Activated T-cell treated with anti-CD3 and anti-CD28 coated beads for 24 hours (primary cell): ENCODE results near the gene HES4.

ENCODE experiments used
- DNase-seq: peaks from one replicate; pipeline ENCODE4 v3.0.0-alpha.2; 2020; ENCODE audit warnings: low read depth

HES4 gene

DNA sequence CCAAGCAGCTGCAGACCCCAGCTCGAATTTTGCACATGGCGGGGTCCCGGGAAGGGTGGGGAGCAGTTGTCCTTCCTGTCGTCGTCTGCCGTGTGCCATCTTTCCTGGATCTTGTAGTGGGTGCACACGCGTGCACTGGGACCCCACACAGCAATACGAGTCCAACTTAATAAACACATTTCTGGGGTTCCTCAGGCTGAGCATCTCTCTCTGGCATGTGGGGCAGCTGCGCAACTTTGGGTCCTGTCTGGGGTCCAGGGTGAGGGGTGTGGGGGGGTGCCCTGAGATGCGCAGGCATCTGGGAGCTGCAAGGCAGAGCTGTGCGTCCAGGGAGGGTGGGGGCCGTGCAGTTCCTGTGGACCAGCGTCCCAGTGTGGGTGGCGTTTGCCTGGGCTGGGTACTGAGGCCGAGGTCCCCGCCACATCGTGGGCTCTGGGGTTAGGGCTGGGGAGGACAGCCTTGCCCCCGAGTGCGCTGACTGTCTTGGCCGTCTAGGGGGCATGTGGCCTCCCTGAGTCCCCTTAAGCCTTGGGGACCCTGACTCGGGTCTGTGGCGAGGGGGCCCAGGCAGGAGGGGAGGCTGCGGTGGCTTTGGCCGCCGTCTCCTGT is 34.3 kb downstream of the HES4 start:
- no peak for DNase-seq

DNA sequence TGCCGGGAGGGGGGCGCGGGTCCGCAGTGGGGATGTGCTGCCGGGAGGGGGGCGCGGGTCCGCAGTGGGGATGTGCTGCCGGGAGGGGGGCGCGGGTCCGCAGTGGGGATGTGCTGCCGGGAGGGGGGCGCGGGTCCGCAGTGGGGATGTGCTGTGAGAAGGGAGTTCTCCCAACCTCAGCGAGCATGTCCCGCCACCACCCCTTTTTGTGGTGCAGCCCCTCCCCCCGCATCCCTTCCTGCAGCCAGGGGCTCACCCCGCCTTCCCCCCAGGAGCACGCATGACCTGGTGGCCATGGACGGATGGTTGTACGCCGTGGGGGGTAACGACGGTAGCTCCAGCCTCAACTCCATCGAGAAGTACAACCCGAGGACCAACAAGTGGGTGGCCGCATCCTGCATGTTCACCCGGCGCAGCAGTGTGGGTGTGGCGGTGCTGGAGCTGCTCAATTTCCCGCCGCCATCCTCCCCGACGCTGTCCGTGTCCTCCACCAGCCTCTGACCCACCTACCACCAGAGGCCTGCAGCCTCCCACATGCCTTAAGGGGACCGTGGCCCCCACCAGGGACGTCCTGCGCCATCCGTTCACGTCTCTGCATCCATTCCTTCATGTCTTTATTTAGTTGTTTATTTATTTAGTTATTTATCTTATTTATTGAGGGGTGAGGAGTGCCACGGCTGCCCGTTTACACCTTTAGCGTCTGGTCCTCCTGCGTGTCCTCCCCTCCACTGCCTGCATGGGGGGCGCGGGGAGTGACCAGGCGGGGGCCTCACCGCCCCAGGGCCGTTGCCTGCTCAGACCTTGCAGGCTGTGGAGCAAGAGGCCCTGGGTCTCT is 35.0 kb downstream of the HES4 start:
- DNase-seq, result no peak

DNA sequence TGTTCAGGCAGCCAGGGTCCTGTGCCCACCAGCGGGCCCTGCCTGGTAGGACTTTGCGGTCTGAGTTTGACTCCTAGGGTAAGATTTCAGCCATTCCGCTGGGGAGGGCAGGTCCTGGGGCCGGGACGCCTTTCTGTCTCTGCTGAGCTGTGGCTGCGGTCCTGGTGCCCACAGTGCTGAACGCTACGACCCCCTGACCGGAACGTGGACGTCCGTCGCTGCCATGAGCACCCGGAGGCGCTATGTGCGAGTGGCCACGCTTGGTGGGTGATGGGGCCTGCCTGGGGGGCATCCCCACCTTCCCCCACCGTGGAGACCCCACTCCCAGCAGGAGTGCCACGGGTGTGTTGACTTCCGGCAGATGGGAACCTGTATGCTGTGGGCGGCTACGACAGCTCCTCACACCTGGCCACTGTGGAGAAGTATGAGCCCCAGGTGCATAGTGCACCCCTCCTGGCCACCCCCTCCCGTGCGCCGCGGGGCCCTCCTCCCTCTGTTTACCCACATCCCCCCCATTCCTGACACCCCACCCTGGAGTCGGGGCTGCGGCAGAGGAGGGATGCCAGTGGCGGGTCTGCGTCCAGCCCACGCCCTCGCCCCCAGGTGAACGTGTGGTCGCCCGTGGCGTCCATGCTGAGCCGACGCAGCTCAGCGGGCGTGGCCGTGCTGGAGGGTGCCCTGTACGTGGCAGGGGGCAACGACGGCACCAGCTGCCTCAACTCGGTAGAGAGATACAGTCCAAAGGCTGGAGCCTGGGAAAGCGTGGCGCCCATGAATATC is 36.0 kb downstream of the HES4 start:
- DNase-seq, result no peak

DNA sequence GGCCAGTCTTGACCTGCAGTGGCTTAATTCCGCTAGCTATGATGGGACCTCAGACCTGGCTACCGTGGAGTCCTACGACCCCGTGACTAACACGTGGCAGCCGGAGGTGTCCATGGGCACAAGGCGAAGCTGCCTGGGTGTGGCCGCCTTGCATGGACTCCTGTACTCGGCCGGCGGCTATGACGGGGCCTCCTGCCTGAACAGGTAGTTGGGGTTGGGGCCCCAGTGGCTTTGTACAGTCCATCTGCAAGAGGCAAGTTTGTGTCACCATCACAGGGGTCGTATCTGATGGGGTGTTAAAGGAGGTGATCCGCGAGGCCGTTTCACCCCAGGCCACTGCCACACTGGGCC is 36.6 kb downstream of the HES4 start:
- DNase-seq, result no peak

DNA sequence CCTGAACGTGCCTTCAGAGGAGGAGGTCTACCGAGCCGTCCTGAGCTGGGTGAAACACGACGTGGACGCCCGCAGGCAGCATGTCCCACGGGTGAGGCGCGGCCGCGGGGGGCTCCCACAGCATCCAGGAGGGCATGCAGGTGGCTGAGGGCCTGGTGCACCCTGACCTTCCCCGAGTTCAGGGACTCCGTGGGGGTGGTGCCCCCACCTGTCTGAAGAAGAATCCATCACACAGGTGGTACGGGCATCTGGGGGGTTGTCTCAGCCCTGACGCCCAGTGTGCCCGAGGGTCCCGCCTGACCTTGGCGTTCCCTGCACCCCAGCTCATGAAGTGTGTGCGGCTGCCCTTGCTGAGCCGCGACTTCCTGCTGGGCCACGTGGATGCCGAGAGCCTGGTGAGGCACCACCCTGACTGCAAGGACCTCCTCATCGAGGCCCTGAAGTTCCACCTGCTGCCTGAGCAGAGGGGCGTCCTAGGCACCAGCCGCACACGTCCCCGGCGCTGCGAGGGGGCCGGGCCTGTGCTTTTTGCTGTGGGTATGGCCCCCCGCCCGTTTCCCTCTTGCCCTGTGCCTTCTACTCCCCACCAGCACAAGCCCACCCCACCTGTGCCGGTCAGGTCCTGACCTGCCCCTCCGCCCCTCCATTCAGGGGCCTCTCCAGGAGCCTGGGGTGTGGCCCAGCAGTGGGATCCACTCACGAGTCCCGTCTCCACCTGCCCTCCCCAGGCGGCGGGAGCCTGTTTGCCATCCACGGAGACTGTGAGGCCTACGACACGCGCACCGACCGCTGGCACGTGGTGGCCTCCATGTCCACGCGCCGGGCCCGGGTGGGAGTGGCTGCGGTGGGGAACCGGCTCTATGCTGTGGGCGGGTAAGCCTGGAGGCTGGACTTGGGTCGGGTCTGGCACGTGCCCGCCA is 37.3 kb downstream of the HES4 start:
- DNase-seq, result no peak

DNA sequence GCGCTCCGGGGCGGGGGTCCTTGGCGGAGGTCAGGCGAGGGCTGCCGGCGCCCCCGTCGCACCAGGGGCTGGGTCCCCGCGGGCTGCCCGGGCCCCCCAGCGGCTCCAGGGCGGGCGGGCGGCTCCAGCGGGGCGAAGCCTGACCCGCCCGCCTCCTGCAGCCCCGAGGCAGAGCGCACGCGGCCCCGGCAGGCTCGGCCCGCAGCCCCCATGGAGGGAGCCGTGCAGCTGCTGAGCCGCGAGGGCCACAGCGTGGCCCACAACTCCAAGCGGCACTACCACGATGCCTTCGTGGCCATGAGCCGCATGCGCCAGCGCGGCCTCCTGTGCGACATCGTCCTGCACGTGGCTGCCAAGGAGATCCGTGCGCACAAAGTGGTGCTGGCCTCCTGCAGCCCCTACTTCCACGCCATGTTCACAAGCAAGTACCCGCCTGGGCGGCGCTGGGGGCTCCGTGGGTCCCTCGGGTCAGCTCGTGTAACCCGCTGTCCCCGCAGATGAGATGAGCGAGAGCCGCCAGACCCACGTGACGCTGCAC is 38.7 kb downstream of the HES4 start:
- DNase-seq, result no peak

DNA sequence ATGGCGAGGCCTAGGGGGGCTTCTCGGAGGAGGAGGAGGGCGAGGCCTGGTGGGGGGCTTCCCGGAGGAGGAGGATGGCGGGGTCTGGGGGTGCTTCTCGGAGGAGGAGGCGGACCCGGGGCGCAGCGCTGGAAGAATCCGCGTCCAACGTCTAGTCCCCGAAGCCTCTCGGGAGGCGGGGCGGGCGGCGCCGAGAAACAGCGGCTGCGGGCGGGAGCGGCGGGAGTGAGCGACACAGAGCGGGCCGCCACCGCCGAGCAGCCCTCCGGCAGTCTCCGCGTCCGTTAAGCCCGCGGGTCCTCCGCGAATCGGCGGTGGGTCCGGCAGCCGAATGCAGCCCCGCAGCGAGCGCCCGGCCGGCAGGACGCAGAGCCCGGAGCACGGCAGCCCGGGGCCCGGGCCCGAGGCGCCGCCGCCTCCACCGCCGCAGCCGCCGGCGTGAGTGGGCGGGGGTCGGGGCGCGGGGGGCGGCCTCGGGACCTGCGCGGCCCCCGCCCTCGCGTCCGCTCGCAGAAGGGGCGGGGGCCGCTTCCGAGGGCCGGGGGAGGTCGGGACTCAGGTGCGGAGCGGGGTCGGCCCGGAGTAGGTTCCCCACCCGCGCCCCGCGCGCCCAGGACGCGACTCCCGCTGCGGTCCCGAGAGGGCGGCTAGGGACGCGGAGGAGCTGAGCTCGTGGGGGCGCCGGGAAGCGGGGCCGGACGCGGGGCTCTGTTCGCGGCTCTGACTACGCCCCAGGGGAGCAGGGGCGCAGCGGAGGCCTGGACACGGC is 39.4 kb downstream of the HES4 start, which contains the start of gene KLHL17:
KLHL17 (plus strand) TSS at position 222 of the 769 bp plus-strand sequence; CDS start at position 332, 110 bp downstream.
- peak; percentile 72 for DNase-seq

DNA sequence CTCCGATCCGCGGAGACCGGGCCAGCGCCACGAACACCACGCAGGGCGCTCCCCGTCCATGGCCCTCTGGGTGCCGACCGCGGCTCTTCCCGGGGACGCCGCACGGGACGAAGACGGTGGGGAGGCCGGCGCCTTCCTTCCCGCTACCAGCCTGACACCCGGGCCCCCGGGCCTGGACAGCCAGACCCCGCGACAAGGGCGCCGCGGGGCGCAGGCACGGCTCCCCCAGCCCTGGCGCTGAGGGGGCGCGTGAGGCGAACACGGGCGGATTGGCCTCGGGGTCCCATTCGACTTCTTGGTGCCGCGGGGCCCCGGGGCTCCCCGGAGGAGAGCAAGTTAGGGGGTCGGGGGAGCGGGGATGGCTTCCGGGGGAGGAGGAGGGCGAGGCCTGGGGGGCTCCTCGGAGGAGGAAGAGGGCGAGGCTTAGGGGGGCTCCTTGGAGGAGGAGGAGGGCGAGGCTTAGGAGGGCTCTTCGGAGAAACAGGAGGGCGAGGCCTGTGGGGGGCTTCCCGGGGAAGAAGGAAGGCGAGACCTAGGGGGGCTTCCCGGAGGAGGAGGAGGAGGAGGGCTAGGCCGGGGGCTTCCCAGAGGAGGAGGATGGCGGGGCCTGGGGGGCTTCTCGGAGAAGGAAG is 40.0 kb downstream of the HES4 start:
- DNase-seq, result no peak

DNA sequence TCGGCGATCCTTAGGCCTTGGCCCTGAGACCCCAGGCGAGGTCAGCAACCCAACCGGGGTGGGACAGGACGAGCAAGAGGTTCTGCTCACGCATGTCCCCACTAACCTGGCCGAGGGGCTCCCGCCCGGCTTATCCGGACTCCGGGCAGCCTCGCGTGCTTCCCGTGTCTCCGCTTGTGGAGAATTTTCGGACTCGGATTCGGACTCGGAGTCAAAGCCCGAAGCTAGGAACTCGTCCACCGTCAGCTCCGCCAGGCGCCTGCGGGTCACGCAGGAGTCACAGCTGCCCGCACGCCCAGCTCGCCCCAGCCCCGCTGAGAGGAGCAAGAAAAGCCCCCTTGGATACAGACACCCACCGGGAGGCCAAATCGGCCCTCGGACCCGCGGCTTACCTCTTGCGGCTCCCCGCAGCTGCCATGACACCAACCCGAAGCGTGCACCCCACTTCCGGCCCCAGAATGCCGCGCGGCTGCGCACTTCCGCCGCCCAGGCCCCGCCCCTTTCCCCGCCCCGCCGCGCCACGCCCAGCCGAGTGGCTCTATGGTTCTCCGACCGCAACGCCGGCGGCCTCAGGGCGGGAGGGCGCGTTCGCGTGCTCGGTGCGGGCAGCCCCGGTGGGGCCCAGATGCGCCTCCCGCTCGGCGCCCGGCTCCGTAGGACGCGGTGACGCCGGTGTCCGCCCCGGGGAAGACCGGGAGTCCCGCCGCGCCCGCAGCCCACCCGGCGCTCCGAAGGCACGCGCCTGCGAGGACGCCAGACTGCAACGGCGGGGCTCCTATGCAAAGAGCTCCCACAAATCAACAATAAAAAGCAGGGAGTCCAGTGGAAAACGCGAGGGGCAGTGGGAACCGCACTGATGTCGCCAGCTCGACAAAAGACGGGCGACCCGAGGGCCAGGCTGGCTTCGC is 40.8 kb downstream of the HES4 start, which contains the start of gene NOC2L:
NOC2L (minus strand) TSS at position 434 of the 908 bp plus-strand sequence; CDS start at position 418, 16 bp downstream.
- DNase-seq, result peak; percentile 99

DNA sequence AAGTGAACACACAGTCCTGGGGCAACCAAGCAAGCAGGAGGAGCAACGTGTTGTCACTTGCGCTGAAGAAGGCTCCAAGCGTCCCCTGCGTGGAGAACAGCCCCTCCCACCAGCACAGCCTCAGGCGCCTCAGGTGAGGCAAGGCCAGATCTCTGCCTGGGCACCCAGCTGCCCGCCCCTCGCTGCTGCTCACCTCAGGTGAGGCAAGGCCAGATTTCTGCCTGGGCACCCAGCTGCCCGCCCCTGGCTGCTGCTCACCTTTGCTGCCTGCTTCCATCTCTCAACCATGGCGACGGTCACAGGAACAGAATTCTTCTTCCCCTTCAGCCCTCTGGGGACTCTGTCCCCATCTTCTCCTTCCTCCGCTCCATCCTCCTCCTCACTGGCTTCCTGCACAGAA is 43.3 kb downstream of the HES4 start:
- no peak for DNase-seq

DNA sequence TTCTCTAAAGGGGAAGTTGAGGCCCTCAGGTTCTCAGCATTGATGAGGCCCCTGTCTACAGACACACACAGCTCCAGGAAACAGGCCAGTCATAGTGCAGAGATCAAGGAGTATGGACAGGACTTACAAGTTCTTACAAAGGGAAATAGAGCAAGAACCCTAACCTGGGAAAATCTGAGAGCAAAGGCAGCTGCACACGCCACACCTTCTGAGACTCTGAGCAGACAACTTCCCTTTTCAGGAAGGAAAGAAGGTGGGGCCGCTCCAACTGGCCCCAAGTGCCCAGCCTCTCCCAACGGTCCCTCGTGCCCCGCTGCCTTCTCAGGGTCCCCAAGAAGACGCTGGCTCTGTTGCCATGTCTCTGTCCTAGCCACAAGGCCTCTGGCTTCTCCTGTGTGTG is 44.4 kb downstream of the HES4 start:
- no peak for DNase-seq

DNA sequence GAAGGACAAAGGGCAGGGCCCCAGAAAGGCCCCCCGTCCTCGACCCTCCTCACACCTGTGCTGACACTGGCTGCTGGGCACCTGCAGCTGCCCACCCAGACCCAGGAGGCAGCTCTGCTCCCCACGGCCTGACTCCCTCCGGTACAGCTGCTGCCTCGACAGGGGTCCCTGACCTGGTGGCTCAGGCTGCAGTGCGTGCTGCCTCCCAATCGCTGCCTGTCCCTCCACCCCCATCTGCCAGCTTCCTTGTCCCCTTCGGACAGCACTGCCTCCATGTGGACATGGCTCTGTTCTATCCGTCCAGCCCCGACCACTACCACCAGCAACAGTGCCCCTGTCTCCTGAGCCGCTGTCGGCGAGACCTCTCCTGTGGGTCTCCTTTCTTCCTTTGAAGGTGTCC is 45.0 kb downstream of the HES4 start:
- no peak for DNase-seq

DNA sequence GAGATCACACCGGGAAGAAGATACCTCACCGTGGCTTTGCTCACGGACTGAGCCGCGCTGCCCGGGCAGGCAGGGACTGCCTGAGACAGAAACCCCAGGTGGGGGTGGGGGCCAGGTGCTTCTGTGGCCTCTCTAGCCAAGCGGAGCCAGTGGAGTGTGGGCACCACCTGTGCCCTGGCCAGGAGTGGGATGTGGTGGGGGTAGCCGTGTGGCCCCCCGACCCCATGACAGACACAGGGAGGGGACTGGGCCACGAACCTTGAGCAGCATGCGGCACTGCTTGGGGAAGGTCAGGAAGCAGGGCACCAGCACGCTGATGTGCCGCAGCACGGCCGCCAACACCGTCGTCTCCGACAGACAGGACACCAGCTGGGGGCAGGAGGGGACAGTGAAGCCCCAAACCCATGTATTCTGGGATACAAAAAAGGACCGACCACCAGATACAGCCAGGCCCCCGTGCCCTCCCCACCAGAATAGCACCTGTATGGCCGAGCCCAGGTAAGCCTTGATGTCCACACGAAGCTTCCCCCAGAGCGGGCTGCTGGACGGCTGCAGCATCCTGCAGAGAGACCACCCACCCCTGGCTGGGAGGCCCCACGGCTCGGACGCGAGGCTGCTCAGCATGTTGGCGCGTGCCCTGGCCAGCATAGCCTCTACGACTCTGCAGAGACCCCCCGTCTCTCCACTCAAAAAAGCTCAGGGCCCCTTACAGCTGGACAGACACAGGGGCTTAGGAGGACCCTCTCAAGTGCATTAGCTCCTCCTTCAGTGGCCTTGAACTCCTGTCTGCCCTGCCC is 46.2 kb downstream of the HES4 start:
- DNase-seq, result no peak

DNA sequence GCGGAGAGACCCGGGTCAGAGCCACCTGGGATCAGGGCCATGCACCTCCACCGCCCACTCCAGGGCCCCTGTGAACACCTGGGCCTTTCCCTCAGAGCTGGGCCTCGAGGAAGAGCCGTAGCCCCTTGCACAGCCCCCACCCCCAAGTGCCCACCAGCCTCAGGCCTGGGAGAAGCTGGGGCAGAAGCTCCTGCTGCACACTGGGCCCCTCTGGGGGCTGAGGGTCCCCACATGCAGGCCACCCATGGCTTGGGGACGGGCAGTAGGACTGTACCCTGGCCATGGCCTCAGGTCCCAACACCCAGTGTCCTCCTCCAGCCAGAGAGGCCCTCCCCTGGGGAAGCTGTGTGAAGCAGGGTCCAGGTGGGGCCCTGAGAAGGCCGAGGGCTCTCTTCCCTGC is 47.3 kb downstream of the HES4 start:
- no peak for DNase-seq

DNA sequence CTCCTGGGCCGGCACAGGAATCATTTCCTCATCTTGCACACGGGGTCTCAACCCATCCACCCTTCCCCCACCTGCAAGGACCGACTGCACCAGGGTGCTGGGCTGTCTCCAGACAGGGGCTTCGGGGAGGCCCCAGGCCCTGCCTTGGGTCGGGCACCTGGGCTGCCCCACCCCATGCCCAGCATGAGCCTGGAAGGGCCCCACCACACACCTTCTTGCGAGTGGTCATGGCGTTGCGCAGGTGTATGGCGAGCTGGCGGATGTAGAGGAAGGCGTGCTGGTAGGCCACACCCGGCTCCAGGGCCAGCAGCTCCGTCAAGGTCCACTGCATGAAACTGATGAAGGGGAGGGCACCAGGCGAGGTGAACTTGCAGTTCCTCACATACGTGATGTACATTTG is 47.7 kb downstream of the HES4 start:
- no peak for DNase-seq

DNA sequence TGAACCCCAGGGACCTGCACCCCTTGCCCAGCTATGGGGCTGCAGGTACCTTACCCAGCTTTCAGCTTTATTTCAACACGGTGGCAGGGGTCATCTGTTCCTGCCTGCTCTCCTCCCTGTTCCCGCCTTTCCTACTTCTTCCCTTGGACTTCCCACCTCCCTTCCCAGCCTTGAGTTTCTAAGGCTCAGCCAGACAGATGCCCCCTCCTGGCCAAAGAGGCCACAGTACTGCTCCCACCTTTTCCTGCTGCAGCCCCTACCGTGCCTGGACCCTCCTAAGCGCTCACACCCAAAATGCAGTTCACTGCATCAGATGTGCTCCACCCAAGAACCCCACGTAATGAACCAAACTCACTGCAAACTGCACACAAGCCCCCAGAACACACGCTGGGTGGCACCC is 48.5 kb downstream of the HES4 start:
- no peak for DNase-seq

DNA sequence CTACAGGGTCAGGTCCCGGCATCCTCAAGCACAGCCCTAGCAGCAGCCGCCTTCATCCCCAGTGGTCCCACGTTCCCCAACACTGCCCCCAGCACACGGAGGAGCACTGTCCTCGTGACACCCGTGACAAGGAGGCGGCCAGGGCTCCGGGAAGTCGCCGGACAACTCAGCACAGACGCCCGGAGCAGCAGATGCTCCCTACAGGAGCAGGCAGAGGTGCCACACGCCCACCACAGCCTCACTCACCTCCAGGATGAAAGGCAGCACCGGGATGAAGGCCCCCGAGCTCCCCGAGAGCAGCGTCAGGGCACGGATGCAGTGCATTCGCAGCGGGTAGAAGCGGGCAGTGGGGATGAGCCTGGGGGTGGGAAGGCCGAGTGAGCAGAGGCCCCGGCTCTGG is 49.0 kb downstream of the HES4 start:
- DNase-seq, result no peak

DNA sequence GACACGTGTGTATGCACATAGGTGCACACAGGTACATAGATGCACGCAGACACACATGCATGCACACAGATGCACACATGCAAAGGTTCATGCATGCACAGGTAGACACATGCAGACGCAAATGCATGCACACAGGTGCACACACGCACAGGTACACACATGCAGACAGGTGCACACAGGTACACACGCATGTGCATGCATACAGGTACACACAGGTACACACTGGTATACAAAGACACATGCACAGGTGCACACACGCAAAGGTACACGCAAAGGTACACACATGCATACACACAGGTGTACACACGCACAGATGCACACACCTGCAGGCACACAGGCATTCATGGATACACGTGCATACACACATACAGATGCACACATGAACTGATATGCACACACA is 49.6 kb downstream of the HES4 start:
- no peak for DNase-seq
